Liver (tissue), 9 donors: ENCODE data around the gene CIZ1. TPM values are rescaled to one million over a fixed set of nuclear protein-coding genes. Genes with fewer than 3 reads are reported as not detected.

Experiments
- DNase-seq: peaks from one replicate; pipeline ENCODE4 v3.0.0-alpha.2; 2017; ENCODE audit warnings: low spot score
- H3K27ac ChIP-seq, 2 donors: one replicate each; pipeline ENCODE4 v1.7.0; 2013; ENCODE audit warnings: inconsistent platforms in 2 of 2, low read length in 2 of 2, control low read depth in 1 of 2, low read depth in 1 of 2, mild to moderate bottlenecking in 1 of 2
- H3K27me3 ChIP-seq, 4 donors: one replicate each; pipeline versions ENCODE4 v1.6.1 to v1.7.0; 2013; ENCODE audit warnings: low read length in 3 of 4, inconsistent platforms in 1 of 4, mild to moderate bottlenecking in 1 of 4, moderate library complexity in 1 of 4; ENCODE audit not compliant: control insufficient read depth in 4 of 4, insufficient read depth in 4 of 4
- H3K36me3 ChIP-seq, 4 donors: one replicate each; pipeline versions ENCODE4 v1.6.1 to v1.7.0; 2013; ENCODE audit warnings: low read length in 3 of 4, mild to moderate bottlenecking in 3 of 4, low read depth in 1 of 4, moderate library complexity in 1 of 4; ENCODE audit not compliant: control insufficient read depth in 4 of 4, insufficient read depth in 3 of 4
- H3K4me1 ChIP-seq, 4 donors: one replicate each; pipeline versions ENCODE4 v1.6.1 to v1.7.0; 2013; ENCODE audit warnings: low read length in 3 of 4, mild to moderate bottlenecking in 3 of 4, moderate library complexity in 1 of 4; ENCODE audit not compliant: control insufficient read depth in 4 of 4, insufficient read depth in 4 of 4
- H3K4me3 ChIP-seq, 3 donors: one replicate each; pipeline versions ENCODE4 v1.6.1 to v1.7.0; 2013; ENCODE audit warnings: low read length in 3 of 3, control low read depth in 1 of 3, low read depth in 1 of 3, mild to moderate bottlenecking in 1 of 3
- H3K9ac ChIP-seq, 2 donors: one replicate each; pipeline ENCODE4 v1.7.0; 2013; ENCODE audit warnings: low read length in 2 of 2, mild to moderate bottlenecking in 2 of 2, moderate library complexity in 2 of 2, control low read depth in 1 of 2, low read depth in 1 of 2
- H3K9me3 ChIP-seq, 4 donors: one replicate each; pipeline versions ENCODE4 v1.6.1 to v1.7.0; 2013; ENCODE audit warnings: low read length in 3 of 4; ENCODE audit not compliant: control insufficient read depth in 4 of 4
- EGR1 ChIP-seq, 2 donors: IDR thresholded peaks; 2 replicates each; pipeline ENCODE4 v1.6.1; 2016 to 2018; ENCODE audit warnings: antibody characterized with exemption in 2 of 2, low read depth in 2 of 2
- FOXA1 ChIP-seq: IDR thresholded peaks from 2 replicates; pipeline ENCODE4 v1.6.1; 2016; ENCODE audit warnings: antibody characterized with exemption
- HNF4A ChIP-seq, 2 donors: conservative IDR thresholded peaks; 2 replicates each; pipeline ENCODE4 v1.6.1; 2016; ENCODE audit warnings: antibody characterized with exemption in 2 of 2, mild to moderate bottlenecking in 2 of 2
- HNF4G ChIP-seq: IDR thresholded peaks from 2 replicates; pipeline ENCODE4 v1.6.1; 2016; ENCODE audit warnings: antibody characterized with exemption
- RXRA ChIP-seq, 2 donors: IDR thresholded peaks; 2 replicates each; pipeline ENCODE4 v1.6.1; 2017 to 2018; ENCODE audit warnings: antibody characterized with exemption in 2 of 2, mild to moderate bottlenecking in 1 of 2
- SP1 ChIP-seq: IDR thresholded peaks from 2 replicates; pipeline ENCODE4 v1.6.1; 2018; ENCODE audit warnings: antibody characterized with exemption, mild to moderate bottlenecking
- YY1 ChIP-seq: IDR thresholded peaks from 2 replicates; pipeline ENCODE4 v1.6.1; 2016; ENCODE audit warnings: antibody characterized with exemption, mild to moderate bottlenecking
- ZBTB33 ChIP-seq: IDR thresholded peaks from 2 replicates; pipeline ENCODE4 v1.6.1; 2016; ENCODE audit warnings: antibody characterized with exemption
- WGBS: extraction: QIAGEN DNeasy Blood & Tissue Kit; methylation state at CpG from one replicate; pipeline ENCODE4 v1.1.7; 2013; 5-methylcytosine and 5-hydroxymethylcytosine counted together
- polyA plus RNA-seq, 2 donors: library from polyadenylated mRNA; stranded (reverse) in 1 of 2; unstranded in 1 of 2; fragments of 200-250 nt in 1 of 2; fragments of >200 nt in 1 of 2; fragmentation: Nextera tagmentation in 1 of 2; extraction: Ambion mirVana in 1 of 2; gene quantifications; one replicate each; pipeline versions ENCODE4 v1.2.1 to v1.2.3, GENCODE V29; 2013 to 2015
- total RNA-seq, 2 donors: library from RNA; depleted of rRNA; stranded (reverse); fragments of >200 nt; gene quantifications; one replicate each; pipeline ENCODE4 v1.2.3, GENCODE V29; 2014
- TF ChIP-seq, protein P1 (sequence below): IDR thresholded peaks from 2 replicates; pipeline ENCODE4 v1.6.1; 2016; ENCODE audit warnings: antibody characterized with exemption
- TF ChIP-seq, protein P2 (sequence below): IDR thresholded peaks from 2 replicates; pipeline ENCODE4 v1.6.1; 2016; ENCODE audit warnings: antibody characterized with exemption
- donor health status: healthy.
- donor health status: healthy.
- donor health status: healthy.
- donor health status: healthy.
- donor health status: healthy.

CIZ1 gene
- total and polyA plus RNA-seq, 4 donors: 12.5 to 15.5 (median 13.7) TPM

DNA sequence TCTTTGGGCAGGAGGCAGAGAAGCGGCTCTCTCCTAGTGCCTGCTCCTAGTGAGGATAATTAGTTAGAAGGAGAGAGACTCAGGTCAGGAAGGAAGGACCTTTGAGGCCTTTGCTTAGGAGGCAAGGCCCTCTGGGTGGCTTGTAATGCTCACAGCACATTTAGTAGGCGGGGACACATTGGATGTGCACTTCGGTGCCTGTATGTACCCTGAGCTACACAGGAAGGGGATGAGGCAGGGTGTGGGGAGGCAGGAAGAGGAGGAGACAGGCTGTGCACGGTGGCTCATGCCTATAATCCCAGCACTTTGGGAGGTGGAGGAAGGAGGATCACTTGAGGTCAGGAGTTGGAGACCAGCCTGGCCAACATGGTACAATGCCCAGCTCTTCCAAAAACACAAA is 49.3 kb downstream of the CIZ1 start:
- DNase-seq: no peak
- no peak overlapping the region for H3K9ac ChIP-seq

GRCh38 chr9:128141604-128142003 is 49.8 kb downstream of the CIZ1 start:
- WGBS: 95% methylated on average over 3 of the region's 3 CpGs
- no peak overlapping the region for H3K27ac ChIP-seq
- H3K4me1 ChIP-seq: no peaks in the 10 kb centered on the region
- no peak for DNase-seq
- H3K36me3 ChIP-seq: no peaks in the 10 kb centered on the region
- no peaks in the 10 kb centered on the region for H3K27me3 ChIP-seq
- no peaks in the 10 kb centered on the region for H3K9me3 ChIP-seq
- H3K9ac ChIP-seq: no peak overlapping the region
- no peak overlapping the region for H3K4me3 ChIP-seq
- TF ChIP-seq, protein P1, sequence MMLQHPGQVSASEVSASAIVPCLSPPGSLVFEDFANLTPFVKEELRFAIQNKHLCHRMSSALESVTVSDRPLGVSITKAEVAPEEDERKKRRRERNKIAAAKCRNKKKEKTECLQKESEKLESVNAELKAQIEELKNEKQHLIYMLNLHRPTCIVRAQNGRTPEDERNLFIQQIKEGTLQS: no peak
- no peak for TF ChIP-seq FOXA1
- no peak for TF ChIP-seq HNF4A (conservative IDR thresholded peaks at IDR 0.05)
- TF ChIP-seq YY1: no peak
- no peak for TF ChIP-seq SP1

More for the DNA sequence above, 49.3 kb downstream of the CIZ1 start:
- Histone ChIP-seq H3K36me3 (no peaks in the 10 kb centered on the region), H3K27me3 (no peaks in the 10 kb centered on the region), H3K9me3 (no peaks in the 10 kb centered on the region), H3K4me1 (no peaks in the 10 kb centered on the region), H3K4me3 (no peak overlapping the region), H3K27ac (no peak overlapping the region)
- WGBS: 80% methylated on average over 4 of the region's 4 CpGs
- TF ChIP-seq ZBTB33 (no peak), EGR1 (IDR thresholded peaks at IDR 0.05; ENCODE audit: low read depth in 2 of 2) (no peak)

DNA sequence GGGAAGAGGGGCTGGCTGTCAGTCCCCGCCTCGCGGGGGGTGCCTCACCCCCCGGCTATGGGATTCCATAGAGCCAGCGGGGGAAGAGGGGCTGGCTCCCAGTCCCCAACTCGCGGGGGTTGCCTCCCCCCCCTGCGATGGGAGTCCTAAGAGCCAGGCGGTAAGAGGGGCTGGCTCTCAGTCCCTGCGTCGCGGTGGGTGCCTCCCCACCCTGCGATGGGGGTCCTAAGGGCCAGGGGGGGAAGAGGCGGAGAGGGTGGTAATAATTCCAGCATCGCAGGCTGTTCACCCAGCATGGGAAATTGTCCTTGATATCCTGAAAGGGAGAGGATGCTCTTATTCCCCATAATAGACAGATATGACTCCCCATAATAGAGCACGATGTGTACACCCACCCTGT is 51.8 kb downstream of the CIZ1 start:
- Histone ChIP-seq H3K27me3 (no peaks in the 10 kb centered on the region), H3K9me3 (no peaks in the 10 kb centered on the region), H3K9ac (no peak overlapping the region), H3K36me3 (no peaks in the 10 kb centered on the region), H3K27ac (no peak overlapping the region), H3K4me1 (no peaks in the 10 kb centered on the region), H3K4me3 (no peak overlapping the region)
- TF ChIP-seq ZBTB33: no peak
- TF ChIP-seq HNF4G: no peak
- TF ChIP-seq, protein P2, sequence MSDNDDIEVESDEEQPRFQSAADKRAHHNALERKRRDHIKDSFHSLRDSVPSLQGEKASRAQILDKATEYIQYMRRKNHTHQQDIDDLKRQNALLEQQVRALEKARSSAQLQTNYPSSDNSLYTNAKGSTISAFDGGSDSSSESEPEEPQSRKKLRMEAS: no peak
- TF ChIP-seq, protein P1: no peak
- TF ChIP-seq RXRA (IDR thresholded peaks at IDR 0.05): no peak
- TF ChIP-seq YY1: no peak
- WGBS: 85% methylated on average over 8 of the region's 16 CpGs
- no peak for DNase-seq
